MM.1S (cell line): ENCODE measurements around the gene TMEM168.
"Not testable (repeated sequence)": the region's sequence is repeated elsewhere in the genome, so short reads cannot be mapped to it uniquely, and the experiment has no call there.

Source experiments
- DNase-seq: peaks from one replicate; pipeline ENCODE4 v3.0.0-alpha.2; 2015
- H2AFZ ChIP-seq: fragments of 300-600 bp; sonication (generic); 2 replicates; pipeline ENCODE4 v1.6.0; 2016; ENCODE audit warnings: antibody characterized with exemption, low read length
- H3F3A ChIP-seq: fragments of 300-600 bp; sonication (generic); 2 replicates; pipeline ENCODE4 v1.6.1; 2016; ENCODE audit warnings: mild to moderate bottlenecking, antibody characterized with exemption, low read length, moderate library complexity, mixed read lengths; ENCODE audit not compliant: insufficient read depth
- H3K27ac ChIP-seq: fragments of 300-600 bp; sonication (generic); 2 replicates; pipeline ENCODE4 v1.5.1; 2016; ENCODE audit warnings: mild to moderate bottlenecking, low read length
- H3K27me3 ChIP-seq: fragments of 300-600 bp; sonication (generic); replicated peaks from 2 replicates; pipeline ENCODE4 v1.6.0; 2016; ENCODE audit warnings: low read length; ENCODE audit not compliant: insufficient read depth
- H3K36me3 ChIP-seq: fragments of 300-600 bp; sonication (generic); replicated peaks from 2 replicates; pipeline ENCODE4 v1.6.1; 2016; ENCODE audit warnings: mild to moderate bottlenecking, low read length, mixed read lengths; ENCODE audit not compliant: insufficient read depth
- H3K4me1 ChIP-seq: fragments of 300-600 bp; sonication (generic); 2 replicates; pipeline ENCODE4 v1.6.1; 2016; ENCODE audit warnings: low read length, mixed read lengths
- H3K4me2 ChIP-seq: fragments of 300-600 bp; sonication (generic); 2 replicates; pipeline ENCODE4 v1.6.0; 2016; ENCODE audit warnings: low read depth, low read length
- H3K4me3 ChIP-seq: fragments of 300-600 bp; sonication (generic); 2 replicates; pipeline ENCODE4 v1.5.1; 2016; ENCODE audit warnings: low read length, mixed read lengths
- H3K79me2 ChIP-seq: fragments of 300-600 bp; sonication (generic); 2 replicates; pipeline ENCODE4 v1.6.1; 2016; ENCODE audit warnings: mixed run types, low read length, mixed read lengths
- H3K9ac ChIP-seq: fragments of 300-600 bp; sonication (generic); 2 replicates; pipeline ENCODE4 v1.6.1; 2016; ENCODE audit warnings: low read length, mixed read lengths
- H3K9me2 ChIP-seq: fragments of 300-600 bp; sonication (generic); replicated peaks from 2 replicates; pipeline ENCODE4 v1.6.1; 2016; ENCODE audit warnings: mild to moderate bottlenecking, low read length, mixed read lengths; ENCODE audit not compliant: insufficient read depth
- H3K9me3 ChIP-seq: fragments of 300-600 bp; sonication (generic); replicated peaks from 2 replicates; pipeline ENCODE4 v1.6.1; 2016; ENCODE audit warnings: mild to moderate bottlenecking, low read length, mixed read lengths; ENCODE audit not compliant: insufficient read depth
- H4K20me1 ChIP-seq: fragments of 300-600 bp; sonication (generic); 2 replicates; pipeline ENCODE4 v1.6.1; 2016; ENCODE audit warnings: mild to moderate bottlenecking, low read length, moderate library complexity, mixed read lengths; ENCODE audit not compliant: insufficient read depth
- CTCF ChIP-seq: fragments of 300-600 bp; sonication (generic); IDR thresholded peaks from 2 replicates; pipeline ENCODE4 v1.5.1; 2016; ENCODE audit warnings: antibody characterized with exemption, low read length, mixed read lengths
- EZH2 ChIP-seq: fragments of 300-600 bp; sonication (generic); optimal IDR thresholded peaks from 2 replicates; pipeline ENCODE3; 2017; ENCODE audit warnings: low read depth, mild to moderate bottlenecking, antibody characterized with exemption, low read length, mixed read lengths
- EZH2phosphoT487 ChIP-seq: fragments of 300-600 bp; sonication (generic); IDR thresholded peaks from 2 replicates; pipeline ENCODE4 v1.6.1; 2018; ENCODE audit warnings: antibody characterized with exemption, low read length

The TMEM168 gene

GRCh38 chr7:112789817-112790585 lies at the start of gene TMEM168:
TMEM168 (minus strand) TSS chr7:112790393; CDS start chr7:112784825, 5,568 bp downstream.
- no peaks in the 10 kb centered on the region for H3K9me3 ChIP-seq
- H3K4me1 ChIP-seq: peaks cover 10% of the 10 kb centered on the region
- H3K27ac ChIP-seq: peak within 1 kb of the TSS; percentile 87
- no peaks in the 10 kb centered on the region for H3K9me2 ChIP-seq
- H3K79me2 ChIP-seq: peaks cover 45% of the 10 kb centered on the region
- H3F3A ChIP-seq: peaks cover 18% of the 10 kb centered on the region
- no peaks in the 10 kb centered on the region for H3K36me3 ChIP-seq
- H3K4me3 ChIP-seq: peak within 1 kb of the TSS; percentile 92
- H3K4me2 ChIP-seq: peak within 1 kb of the TSS; percentile 98
- H3K27me3 ChIP-seq: no peaks in the 10 kb centered on the region
- peak; percentile 92 for DNase-seq
- peak within 1 kb of the TSS; percentile 85 for H3K9ac ChIP-seq
- peak within 1 kb of the TSS; percentile 100 for H2AFZ ChIP-seq
- TF ChIP-seq CTCF: no peak; the same call in 1 of the 2 replicates
- TF ChIP-seq EZH2: no peak
- TF ChIP-seq EZH2phosphoT487: no peak
- no peaks in the 10 kb centered on the region for H4K20me1 ChIP-seq

DNA sequence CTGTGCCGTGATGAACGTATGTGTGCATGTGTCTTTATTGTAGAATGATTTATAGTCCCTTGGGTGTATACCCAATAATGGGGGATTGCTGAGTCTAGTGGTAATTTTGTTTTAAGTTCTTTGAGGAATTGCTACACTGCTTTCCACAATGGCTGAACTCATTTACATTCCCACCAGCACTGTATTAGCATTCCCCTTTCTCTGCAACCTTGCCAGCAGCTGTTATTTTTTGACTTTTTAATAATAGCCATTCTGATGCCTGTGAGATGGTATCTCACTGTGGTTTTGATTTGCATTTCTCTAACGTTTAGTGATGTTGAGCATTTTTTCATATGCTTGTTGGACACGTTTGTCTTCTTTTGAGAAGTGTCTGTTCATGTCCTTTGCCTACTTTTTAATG lies 45.7 kb upstream of the TMEM168 start:
- H3K9ac ChIP-seq, DNase-seq, H3K9me3 ChIP-seq, H3K36me3 ChIP-seq, H3K27ac ChIP-seq, H3K27me3 ChIP-seq, H3K4me1 ChIP-seq, H3K4me3 ChIP-seq, H3F3A ChIP-seq, H3K9me2 ChIP-seq, H4K20me1 ChIP-seq, H2AFZ ChIP-seq, H3K4me2 ChIP-seq, H3K79me2 ChIP-seq: not testable (repeated sequence)

- no peak overlapping the region for H3K27ac ChIP-seq
- no peak overlapping the region for H3K4me3 ChIP-seq
- no peaks in the 10 kb centered on the region for H3K36me3 ChIP-seq
- H3F3A ChIP-seq: no peaks in the 10 kb centered on the region
- no peaks in the 10 kb centered on the region for H4K20me1 ChIP-seq
- H3K79me2 ChIP-seq: no peaks in the 10 kb centered on the region
- H3K9me3 ChIP-seq: no peaks in the 10 kb centered on the region
- no peaks in the 10 kb centered on the region for H3K9me2 ChIP-seq
- no peaks in the 10 kb centered on the region for H3K27me3 ChIP-seq
- H2AFZ ChIP-seq: no peak overlapping the region
- DNase-seq: no peak
- H3K4me1 ChIP-seq: no peaks in the 10 kb centered on the region
- H3K4me2 ChIP-seq: no peak overlapping the region
- no peak for TF ChIP-seq EZH2phosphoT487
- TF ChIP-seq CTCF: no peak
- TF ChIP-seq EZH2: no peak
- H3K9ac ChIP-seq: no peak overlapping the region
Measured at GRCh38 chr7:112833082-112833481, 42.9 kb upstream of the TMEM168 start.

- H3K79me2 ChIP-seq: no peaks in the 10 kb centered on the region
- H3F3A ChIP-seq: no peaks in the 10 kb centered on the region
- no peaks in the 10 kb centered on the region for H4K20me1 ChIP-seq
- H3K27me3 ChIP-seq: no peaks in the 10 kb centered on the region
- H3K9me3 ChIP-seq: no peaks in the 10 kb centered on the region
- no peaks in the 10 kb centered on the region for H3K36me3 ChIP-seq
- H3K9me2 ChIP-seq: no peaks in the 10 kb centered on the region
- H3K27ac ChIP-seq: no peak overlapping the region
- DNase-seq: no peak
- TF ChIP-seq CTCF (no peak), EZH2phosphoT487 (no peak), EZH2 (no peak)
- H3K4me3 ChIP-seq: no peak overlapping the region
- no peak overlapping the region for H3K9ac ChIP-seq
- H2AFZ ChIP-seq: no peak overlapping the region
- no peaks in the 10 kb centered on the region for H3K4me1 ChIP-seq
- H3K4me2 ChIP-seq: no peak overlapping the region
Measured at GRCh38 chr7:112830769-112831168, 40.6 kb upstream of the TMEM168 start.
